ENCODE results near the gene AOPEP.

DNA sequence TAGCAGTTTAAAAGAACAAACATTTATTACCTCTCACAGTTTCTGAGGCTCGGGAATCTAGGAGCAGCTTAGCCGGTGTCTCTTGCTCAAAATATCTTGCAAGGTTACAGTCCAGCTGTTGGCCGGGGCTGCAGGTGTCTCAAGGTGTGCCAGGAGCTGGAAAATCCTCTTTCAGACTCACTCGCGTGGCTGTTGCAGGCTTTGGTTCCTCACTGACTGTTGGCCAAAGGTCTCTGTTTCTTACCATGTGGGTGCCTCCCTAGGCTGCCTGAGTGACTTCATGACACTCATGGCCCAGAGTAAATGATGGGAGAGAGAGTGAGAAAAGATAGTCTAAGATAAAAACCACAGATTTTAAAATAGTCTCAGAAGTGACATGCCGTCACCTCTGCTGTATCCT, 43.8 kb downstream of the AOPEP start:
- TF ChIP-seq, protein P1, sequence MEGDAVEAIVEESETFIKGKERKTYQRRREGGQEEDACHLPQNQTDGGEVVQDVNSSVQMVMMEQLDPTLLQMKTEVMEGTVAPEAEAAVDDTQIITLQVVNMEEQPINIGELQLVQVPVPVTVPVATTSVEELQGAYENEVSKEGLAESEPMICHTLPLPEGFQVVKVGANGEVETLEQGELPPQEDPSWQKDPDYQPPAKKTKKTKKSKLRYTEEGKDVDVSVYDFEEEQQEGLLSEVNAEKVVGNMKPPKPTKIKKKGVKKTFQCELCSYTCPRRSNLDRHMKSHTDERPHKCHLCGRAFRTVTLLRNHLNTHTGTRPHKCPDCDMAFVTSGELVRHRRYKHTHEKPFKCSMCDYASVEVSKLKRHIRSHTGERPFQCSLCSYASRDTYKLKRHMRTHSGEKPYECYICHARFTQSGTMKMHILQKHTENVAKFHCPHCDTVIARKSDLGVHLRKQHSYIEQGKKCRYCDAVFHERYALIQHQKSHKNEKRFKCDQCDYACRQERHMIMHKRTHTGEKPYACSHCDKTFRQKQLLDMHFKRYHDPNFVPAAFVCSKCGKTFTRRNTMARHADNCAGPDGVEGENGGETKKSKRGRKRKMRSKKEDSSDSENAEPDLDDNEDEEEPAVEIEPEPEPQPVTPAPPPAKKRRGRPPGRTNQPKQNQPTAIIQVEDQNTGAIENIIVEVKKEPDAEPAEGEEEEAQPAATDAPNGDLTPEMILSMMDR (conservative IDR thresholded peaks at IDR 0.05), result no peak
- no peak for TF ChIP-seq ZFX (IDR thresholded peaks at IDR 0.05)
